Activated T-cell treated with anti-CD3 and anti-CD28 coated beads for 24 hours (primary cell): ENCODE results near the gene BCKDHB.

Source experiments
- DNase-seq: peaks from one replicate; pipeline ENCODE4 v3.0.0-alpha.2; 2020; ENCODE audit warnings: low read depth

Gene BCKDHB

DNA sequence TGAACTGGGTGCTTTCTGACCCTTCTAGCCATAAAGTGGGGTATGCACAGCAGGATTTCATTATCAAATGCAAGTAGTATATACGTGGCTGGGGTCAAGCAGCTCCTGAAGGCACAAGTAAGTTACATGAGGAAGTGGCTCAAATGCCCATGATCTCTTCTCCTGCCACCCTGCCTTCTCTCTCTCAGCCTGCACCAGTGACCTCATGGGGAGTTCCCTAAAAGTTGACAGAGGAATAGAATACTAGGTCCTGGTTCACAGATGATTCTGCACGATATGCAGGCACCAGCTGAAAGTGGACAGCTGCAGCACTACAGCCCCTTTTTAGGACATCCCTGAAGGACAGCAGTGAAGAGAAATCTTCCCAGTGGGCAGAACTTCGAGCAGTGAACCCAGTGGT is 282.0 kb downstream of the BCKDHB start:
- DNase-seq = no peak
